SK-N-SH treated with all-trans-retinoic acid at 6 μM for 48 hours (cell line): ENCODE results near the gene RAB4A.

Source experiments
- ARNTL ChIP-seq: fragments of 450-650 bp; formaldehyde crosslinking; IDR thresholded peaks from 2 replicates; pipeline ENCODE4 v1.5.0; 2020; ENCODE audit warnings: low read depth, mild to moderate bottlenecking, moderate library complexity, borderline replicate concordance
- CSDC2 ChIP-seq: fragments of 250-450 bp; sonication (Bioruptor Pico); IDR thresholded peaks from 2 replicates; pipeline ENCODE4 v1.5.0; 2020; ENCODE audit warnings: mild to moderate bottlenecking, moderate library complexity
- CSRNP3 ChIP-seq: fragments of 250-450 bp; sonication (Bioruptor Pico); IDR thresholded peaks from 2 replicates; pipeline ENCODE4 v1.5.1; 2021; ENCODE audit warnings: mild to moderate bottlenecking, moderate library complexity
- RARB ChIP-seq: fragments of 250-450 bp; sonication (Bioruptor Pico); IDR thresholded peaks from 2 replicates; pipeline ENCODE4 v1.8.0; 2021; ENCODE audit warnings: mild to moderate bottlenecking, moderate library complexity
- TCF4 ChIP-seq: fragments of 250-450 bp; sonication (Bioruptor Pico); IDR thresholded peaks from 2 replicates; pipeline ENCODE4 v1.8.0; 2021; ENCODE audit warnings: mild to moderate bottlenecking, moderate library complexity, borderline replicate concordance
- TOX ChIP-seq: fragments of 250-450 bp; sonication (Bioruptor Pico); IDR thresholded peaks from 2 replicates; pipeline ENCODE4 v1.8.0; 2021; ENCODE audit warnings: mild to moderate bottlenecking, moderate library complexity, borderline replicate concordance
- ZC3H10 ChIP-seq: fragments of 250-450 bp; sonication (Bioruptor Pico); IDR thresholded peaks from 2 replicates; pipeline ENCODE4 v1.5.1; 2021; ENCODE audit warnings: mild to moderate bottlenecking, moderate library complexity
- ZFP3 ChIP-seq: fragments of 250-450 bp; sonication (Bioruptor Pico); IDR thresholded peaks from 2 replicates; pipeline ENCODE4 v1.5.0; 2020; ENCODE audit warnings: mild to moderate bottlenecking, moderate library complexity
- TF ChIP-seq, protein P1 (sequence below): fragments of 250-450 bp; sonication (Bioruptor Pico); IDR thresholded peaks from 2 replicates; pipeline ENCODE4 v1.8.0; 2021; ENCODE audit warnings: low read depth, mild to moderate bottlenecking, moderate library complexity, borderline replicate concordance
- TF ChIP-seq, protein P2 (sequence below): fragments of 250-450 bp; sonication (Bioruptor Pico); IDR thresholded peaks from 2 replicates; pipeline ENCODE4 v1.8.0; 2020; ENCODE audit warnings: mild to moderate bottlenecking, moderate library complexity, borderline replicate concordance

- TF ChIP-seq CSRNP3 (CRISPR knock-in tag) (no peak), CSDC2 (no peak), ARNTL (CRISPR knock-in tag) (no peak), TOX (CRISPR knock-in tag) (no peak), RARB (CRISPR knock-in tag) (no peak), ZC3H10 (CRISPR knock-in tag) (no peak), ZFP3 (CRISPR knock-in tag) (no peak), TCF4 (CRISPR knock-in tag) (no peak)
- TF ChIP-seq, protein P1, sequence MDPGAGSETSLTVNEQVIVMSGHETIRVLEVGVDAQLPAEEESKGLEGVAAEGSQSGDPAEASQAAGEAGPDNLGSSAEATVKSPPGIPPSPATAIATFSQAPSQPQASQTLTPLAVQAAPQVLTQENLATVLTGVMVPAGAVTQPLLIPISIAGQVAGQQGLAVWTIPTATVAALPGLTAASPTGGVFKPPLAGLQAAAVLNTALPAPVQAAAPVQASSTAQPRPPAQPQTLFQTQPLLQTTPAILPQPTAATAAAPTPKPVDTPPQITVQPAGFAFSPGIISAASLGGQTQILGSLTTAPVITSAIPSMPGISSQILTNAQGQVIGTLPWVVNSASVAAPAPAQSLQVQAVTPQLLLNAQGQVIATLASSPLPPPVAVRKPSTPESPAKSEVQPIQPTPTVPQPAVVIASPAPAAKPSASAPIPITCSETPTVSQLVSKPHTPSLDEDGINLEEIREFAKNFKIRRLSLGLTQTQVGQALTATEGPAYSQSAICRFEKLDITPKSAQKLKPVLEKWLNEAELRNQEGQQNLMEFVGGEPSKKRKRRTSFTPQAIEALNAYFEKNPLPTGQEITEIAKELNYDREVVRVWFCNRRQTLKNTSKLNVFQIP (CRISPR knock-in tag) = no peak
- TF ChIP-seq, protein P2, sequence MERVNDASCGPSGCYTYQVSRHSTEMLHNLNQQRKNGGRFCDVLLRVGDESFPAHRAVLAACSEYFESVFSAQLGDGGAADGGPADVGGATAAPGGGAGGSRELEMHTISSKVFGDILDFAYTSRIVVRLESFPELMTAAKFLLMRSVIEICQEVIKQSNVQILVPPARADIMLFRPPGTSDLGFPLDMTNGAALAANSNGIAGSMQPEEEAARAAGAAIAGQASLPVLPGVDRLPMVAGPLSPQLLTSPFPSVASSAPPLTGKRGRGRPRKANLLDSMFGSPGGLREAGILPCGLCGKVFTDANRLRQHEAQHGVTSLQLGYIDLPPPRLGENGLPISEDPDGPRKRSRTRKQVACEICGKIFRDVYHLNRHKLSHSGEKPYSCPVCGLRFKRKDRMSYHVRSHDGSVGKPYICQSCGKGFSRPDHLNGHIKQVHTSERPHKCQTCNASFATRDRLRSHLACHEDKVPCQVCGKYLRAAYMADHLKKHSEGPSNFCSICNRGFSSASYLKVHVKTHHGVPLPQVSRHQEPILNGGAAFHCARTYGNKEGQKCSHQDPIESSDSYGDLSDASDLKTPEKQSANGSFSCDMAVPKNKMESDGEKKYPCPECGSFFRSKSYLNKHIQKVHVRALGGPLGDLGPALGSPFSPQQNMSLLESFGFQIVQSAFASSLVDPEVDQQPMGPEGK (CRISPR knock-in tag) = no peak
Measured at GRCh38 chr1:229268505-229268904, 2.4 kb upstream of the RAB4A start.
